Stimulated activated CD8-positive, alpha-beta memory T cell treated with anti-CD3 and anti-CD28 coated beads, Interleukin-15, amount 100 ng/mL, for 4 hours (primary cell): Measurements from ENCODE around the gene LITAFD.
"Not testable (repeated sequence)": the region's sequence is repeated elsewhere in the genome, so short reads cannot be mapped to it uniquely, and the experiment has no call there.

Experiments
- DNase-seq, 2 donors: peaks; one replicate each; pipeline ENCODE4 v3.0.0-alpha.2; 2020; ENCODE audit warnings: low read depth in 2 of 2

The LITAFD gene

GRCh38 chr16:8894736-8895334 is 12.7 kb downstream of the LITAFD start:
- DNase-seq = no peak

GRCh38 chr16:8898660-8899318 is 16.6 kb downstream of the LITAFD start:
- no peak for DNase-seq

GRCh38 chr16:8899709-8900317 is 17.7 kb downstream of the LITAFD start:
- no peak for DNase-seq

GRCh38 chr16:8900343-8900742 is 18.2 kb downstream of the LITAFD start:
- no peak for DNase-seq

- DNase-seq = no peak
Measured at GRCh38 chr16:8901320-8901861, 19.2 kb downstream of the LITAFD start.

GRCh38 chr16:8903004-8903403 is 20.9 kb downstream of the LITAFD start:
- DNase-seq = no peak

GRCh38 chr16:8904018-8904430 is 21.9 kb downstream of the LITAFD start:
- DNase-seq = no peak

- no peak for DNase-seq
Measured at GRCh38 chr16:8905168-8905762, 23.1 kb downstream of the LITAFD start.

GRCh38 chr16:8905795-8906591 is 23.8 kb downstream of the LITAFD start:
- no peak for DNase-seq

GRCh38 chr16:8907096-8907495 is 24.9 kb downstream of the LITAFD start:
- DNase-seq = no peak

GRCh38 chr16:8908810-8909468 is 26.8 kb downstream of the LITAFD start:
- DNase-seq = no peak

- DNase-seq = no peak
Measured at GRCh38 chr16:8910811-8911210, 28.7 kb downstream of the LITAFD start.

GRCh38 chr16:8912793-8913192 is 30.6 kb downstream of the LITAFD start:
- DNase-seq = no peak

GRCh38 chr16:8914098-8914497 is 31.9 kb downstream of the LITAFD start:
- no peak for DNase-seq

GRCh38 chr16:8915722-8916301 is 33.7 kb downstream of the LITAFD start:
- no peak for DNase-seq

GRCh38 chr16:8916541-8917225 is 34.5 kb downstream of the LITAFD start:
- no peak for DNase-seq

GRCh38 chr16:8917336-8917735 is 35.2 kb downstream of the LITAFD start:
- DNase-seq = not testable (repeated sequence)

- no peak for DNase-seq
Measured at GRCh38 chr16:8919089-8919933, 37.2 kb downstream of the LITAFD start.

GRCh38 chr16:8919934-8920462 is 37.8 kb downstream of the LITAFD start:
- no peak for DNase-seq
